OCI-M1 (cell line): Measurements from ENCODE around the gene SND1.

Experiments
- DNase-seq: peaks from one replicate; lab custom pipeline; 2025; lab: John Stamatoyannopoulos, UW

SND1 gene

GRCh38 chr7:128071801-128072200, 419.8 kb downstream of the SND1 start:
- no peak for DNase-seq

- no peak for DNase-seq
These were observed 421.8 kb downstream of the SND1 start for GRCh38 chr7:128073671-128074310.

DNA sequence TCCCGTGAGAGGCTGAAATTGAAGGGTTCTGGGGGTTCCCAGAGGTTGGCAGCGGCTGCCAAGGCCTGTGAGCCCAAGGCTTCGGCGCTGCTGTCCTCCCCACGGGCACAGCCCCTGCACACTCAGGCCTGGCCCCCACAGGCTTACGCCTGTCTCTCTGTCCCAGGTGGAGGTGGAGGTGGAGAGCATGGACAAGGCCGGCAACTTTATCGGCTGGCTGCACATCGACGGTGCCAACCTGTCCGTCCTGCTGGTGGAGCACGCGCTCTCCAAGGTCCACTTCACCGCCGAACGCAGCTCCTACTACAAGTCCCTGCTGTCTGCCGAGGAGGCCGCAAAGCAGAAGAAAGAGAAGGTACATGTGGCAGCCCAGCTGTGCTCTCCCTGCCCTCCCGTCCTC, 422.3 kb downstream of the SND1 start:
- no peak for DNase-seq

DNA sequence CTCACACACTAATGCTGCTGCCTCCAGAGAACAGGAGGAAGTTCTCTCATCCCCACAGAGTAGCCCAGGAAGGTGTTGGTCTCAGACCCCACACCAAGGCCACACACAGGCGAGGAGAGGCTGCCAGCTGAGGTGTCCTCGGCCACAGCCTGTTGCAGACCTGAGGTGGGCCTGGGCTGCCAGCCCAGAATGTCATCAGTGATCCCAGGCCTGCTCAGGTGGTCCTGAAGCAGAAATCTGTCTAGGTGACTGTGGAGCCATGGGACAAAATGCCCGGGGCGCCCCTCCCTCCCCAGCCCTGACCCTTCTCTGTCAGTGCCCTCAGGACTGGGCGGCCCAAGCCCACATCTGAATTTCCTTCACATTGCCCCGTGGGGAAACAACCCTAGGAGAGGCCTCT, 422.7 kb downstream of the SND1 start:
- DNase-seq: no peak

GRCh38 chr7:128075242-128076095, 423.5 kb downstream of the SND1 start:
- DNase-seq: no peak

- DNase-seq: no peak
These were observed 424.3 kb downstream of the SND1 start for GRCh38 chr7:128076196-128076795.

DNA sequence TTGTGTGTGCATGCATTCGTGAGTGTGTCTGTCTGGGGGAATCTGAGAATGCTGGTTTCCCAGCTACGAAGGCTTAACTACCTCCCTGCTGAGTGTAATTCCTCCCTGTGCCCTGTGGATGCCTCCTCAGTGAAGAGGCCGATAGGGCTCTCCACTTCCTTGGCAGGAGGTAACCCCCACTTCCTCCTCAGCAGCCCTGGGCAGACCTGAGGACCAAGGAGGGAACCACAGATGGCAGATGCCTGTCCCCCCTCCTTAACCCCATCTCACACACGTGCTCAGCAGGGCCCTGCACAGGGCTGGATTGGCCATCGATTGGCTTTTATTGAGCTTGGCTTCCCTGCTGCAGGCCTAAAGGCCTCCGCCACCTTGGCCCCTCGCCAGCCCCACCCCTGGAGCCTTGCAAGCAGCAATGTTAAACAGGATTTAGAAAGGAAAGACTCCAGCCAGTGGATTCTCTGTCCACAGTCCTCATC, 424.8 kb downstream of the SND1 start:
- DNase-seq: no peak

GRCh38 chr7:128078309-128078708, 426.3 kb downstream of the SND1 start:
- DNase-seq: no peak

GRCh38 chr7:128080169-128080568, 428.2 kb downstream of the SND1 start:
- DNase-seq: no peak

- no peak for DNase-seq
These were observed 429.4 kb downstream of the SND1 start for GRCh38 chr7:128081351-128081750.

DNA sequence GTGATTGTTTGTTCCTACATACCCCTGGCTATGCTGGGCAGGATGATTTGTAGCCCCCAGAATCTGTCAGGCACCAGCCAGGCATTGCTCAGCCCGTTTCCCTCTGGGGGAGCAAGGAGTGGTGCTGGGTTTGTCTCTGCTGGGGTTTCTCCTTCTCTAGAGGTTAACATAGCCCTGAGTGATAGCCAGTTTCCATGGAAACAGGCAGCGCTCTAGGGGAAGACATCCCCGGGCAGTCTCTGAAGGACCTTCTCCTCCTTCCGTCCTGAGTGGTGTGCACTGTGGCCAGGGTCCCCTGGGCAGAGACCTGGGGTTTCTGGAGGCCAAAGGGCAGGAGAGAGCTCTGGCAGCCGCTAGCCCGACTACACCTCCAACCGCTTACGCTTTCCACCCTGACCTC, 429.8 kb downstream of the SND1 start:
- no peak for DNase-seq

DNA sequence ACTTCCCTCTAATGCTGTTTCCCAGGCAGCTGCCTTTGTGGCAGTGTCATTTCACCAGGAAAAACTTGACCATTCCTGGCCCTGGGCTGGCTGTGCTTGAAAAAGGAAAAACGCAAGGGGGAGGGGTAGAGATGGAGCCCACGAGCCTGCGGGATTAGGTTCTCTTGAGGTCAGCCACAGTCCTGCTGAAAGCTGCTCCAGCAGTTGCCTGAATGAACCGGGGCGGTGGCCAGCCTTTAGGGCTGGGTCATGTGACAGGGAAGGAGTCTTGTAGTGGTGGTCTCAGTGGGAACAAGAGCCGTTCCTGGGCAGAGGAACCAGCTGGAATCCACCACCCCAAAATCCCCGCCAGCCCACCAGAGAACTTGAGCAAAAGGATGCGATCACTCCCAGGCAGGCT, 430.4 kb downstream of the SND1 start:
- no peak for DNase-seq

- no peak for DNase-seq
These were observed 433.1 kb downstream of the SND1 start for GRCh38 chr7:128084896-128085608.

DNA sequence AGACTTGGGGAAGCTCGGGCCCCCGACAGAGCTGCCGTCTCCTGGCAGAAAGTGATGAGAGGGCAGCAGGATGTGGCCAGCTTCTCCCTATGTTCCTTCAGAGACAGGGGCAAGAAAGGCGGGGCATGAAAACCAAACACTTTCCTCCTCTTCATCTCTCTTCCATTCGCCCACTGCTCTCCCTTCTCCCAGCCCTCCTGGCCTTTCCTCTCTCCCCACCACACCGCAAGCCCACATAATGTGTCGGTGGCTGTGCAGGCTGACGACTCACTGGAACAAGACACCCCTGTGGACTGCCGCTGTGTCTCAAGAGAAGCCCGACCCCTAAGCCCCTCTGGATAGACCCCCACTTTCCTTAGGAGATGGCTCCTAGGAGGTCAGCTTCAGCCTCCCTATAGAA, 438.5 kb downstream of the SND1 start:
- no peak for DNase-seq

- DNase-seq: no peak
These were observed 439.1 kb downstream of the SND1 start for GRCh38 chr7:128091106-128091505.

GRCh38 chr7:128092221-128092620, 440.2 kb downstream of the SND1 start:
- no peak for DNase-seq

DNA sequence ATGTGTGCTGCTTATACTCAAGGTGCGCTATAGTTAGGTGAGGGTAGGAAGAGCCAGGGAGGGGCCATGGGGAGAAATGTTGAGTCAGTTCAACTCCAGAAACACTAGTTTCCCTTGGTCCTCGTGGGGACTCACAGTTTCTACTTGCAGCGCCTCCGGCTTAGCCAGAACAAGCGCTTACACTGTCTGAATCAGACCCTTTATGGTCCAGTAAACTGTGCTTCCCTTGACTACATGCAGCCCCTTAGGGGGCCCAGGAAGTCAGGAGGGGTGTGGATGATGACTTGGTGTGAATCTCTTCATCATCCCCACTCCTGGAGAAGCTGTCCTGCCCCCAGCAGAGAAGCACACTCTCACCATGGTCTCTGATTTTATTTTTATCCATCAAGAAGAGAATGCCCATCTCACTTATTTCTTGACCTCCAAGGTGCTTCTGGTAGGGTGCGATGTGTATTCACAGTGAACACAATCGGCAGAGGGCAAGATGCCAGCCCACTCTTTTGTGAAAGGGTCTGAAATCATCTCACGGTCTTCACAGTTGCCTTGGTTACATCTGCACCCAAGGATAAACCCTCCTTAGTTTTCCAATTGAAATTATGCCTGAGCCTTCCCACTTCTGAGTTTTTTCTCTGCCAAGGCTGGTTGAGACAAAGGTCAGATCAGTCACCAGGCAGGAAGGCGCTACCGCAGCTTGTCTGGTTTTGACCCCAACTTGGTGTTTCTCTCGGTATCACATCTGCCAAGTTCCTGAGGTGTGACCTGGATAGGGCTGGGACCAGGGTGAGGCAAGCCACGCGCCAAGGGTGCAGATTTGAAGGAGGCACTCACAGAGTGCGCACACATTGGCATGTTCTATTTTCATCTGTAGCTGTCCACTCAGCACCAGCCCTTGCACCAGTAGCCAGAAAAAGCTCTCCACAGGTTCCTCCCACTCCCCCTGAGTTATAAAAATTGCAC, 441.9 kb downstream of the SND1 start:
- DNase-seq: no peak

DNA sequence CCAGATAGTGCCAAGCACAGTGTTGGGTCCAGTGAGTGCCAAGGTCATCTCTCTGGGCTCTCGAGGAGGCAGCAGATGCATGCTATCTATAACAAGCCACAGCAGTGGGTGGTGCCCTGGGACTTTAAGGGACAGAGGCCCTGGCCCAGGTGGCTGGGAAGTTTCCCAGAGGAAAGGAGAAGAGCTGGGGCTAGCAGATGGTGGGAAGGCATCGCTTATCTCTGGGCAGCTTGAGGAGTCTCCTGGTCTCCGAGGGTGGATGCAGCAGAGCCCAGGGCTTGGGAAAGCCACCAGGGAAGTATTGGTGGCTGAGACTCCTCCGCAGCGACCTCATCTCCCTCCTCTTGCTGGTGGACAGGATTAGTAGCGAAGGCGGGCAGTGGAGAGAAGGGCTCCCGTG, 442.7 kb downstream of the SND1 start:
- DNase-seq: no peak

DNA sequence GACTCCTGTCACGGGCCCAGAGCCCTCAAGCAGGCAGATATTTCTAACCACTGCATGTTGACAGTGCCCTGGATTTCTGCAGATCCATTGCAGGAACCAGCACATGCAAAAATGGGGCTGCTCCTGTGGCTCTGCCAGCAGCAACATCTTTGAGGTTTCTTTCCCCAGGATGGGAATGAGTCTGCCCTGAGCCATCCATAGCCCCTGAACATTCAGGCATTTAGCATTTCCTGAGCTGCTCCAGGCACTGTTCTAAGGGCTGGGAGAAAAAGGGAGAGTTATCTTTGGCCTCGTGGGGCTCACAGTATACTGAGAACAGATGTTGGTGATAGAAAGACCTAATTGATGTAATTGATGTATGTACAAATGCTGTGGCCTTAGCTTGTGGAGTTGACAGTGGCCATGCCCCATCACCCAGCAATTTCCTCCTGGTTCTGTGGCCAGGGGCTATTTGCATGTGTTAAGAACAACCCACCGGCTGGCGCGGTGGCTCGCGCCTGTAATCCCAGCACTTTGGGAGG, 445.3 kb downstream of the SND1 start:
- DNase-seq: no peak

- DNase-seq: no peak
These were observed 446.6 kb downstream of the SND1 start for GRCh38 chr7:128098629-128099028.

GRCh38 chr7:128099204-128099671, 447.2 kb downstream of the SND1 start:
- peak; percentile 50 for DNase-seq
